GM04503 (cell line): ENCODE results near the gene RBMS1.

ENCODE experiments used
- DNase-seq: peaks from one replicate; pipeline ENCODE4 v3.0.0-alpha.2; 2012; ENCODE audit warnings: low read depth

RBMS1 gene

DNA sequence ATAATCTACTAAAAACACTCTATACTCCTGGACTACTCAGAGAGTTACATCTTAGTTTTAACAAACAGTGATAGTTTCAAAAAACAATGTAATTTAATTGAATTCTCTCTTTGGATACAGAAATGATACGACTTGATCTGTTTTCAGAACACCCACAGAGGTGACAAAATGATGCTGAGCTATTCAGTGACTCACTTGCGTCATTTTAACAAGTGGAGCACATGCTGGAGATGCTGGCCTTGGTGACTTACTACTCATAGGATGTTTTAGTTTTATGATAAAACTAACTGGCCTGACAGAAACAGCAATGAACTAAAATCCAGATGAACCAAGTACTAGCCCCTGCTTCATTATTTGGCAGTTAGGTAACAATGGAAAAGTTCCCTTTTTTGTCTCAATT lies 192.2 kb downstream of the RBMS1 start:
- DNase-seq = no peak

DNA sequence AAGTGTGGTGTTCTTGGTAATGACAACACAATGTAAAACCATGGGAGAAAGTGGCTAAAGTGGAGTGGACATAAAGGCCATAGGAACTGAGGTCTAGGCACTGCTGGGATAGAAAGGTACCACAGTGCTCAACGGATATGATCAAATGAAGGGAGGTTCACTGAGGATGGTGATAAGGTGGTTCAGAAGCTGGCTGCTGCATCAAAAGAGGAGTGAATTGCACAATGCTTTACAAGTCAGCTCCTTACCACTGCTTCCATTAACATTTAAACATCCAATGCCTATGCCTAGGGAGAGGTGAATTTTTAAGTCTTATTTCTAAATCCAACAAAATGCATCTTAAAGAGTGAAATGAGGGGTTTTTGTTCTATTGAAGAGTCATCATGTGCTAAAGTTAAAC lies 193.4 kb downstream of the RBMS1 start:
- no peak for DNase-seq

DNA sequence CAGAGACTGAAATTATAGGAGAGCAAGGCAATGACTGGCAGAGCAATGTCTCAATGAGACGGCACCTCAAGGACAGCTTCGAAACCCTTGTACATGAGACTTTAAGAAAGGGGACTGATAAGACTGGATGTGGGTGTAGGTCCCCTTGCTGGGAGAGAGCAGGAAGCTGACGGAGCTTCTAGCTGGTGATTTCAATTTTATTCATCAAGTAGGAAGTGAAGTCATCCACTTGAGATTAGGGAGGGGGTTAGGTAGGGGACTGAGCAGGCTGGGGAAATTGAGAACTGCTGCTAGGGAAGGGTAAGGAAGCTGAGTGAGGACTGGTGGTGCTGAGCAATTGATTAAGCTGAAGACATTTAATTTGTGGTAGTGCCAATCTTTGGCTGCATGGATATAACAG lies 194.1 kb downstream of the RBMS1 start:
- no peak for DNase-seq

DNA sequence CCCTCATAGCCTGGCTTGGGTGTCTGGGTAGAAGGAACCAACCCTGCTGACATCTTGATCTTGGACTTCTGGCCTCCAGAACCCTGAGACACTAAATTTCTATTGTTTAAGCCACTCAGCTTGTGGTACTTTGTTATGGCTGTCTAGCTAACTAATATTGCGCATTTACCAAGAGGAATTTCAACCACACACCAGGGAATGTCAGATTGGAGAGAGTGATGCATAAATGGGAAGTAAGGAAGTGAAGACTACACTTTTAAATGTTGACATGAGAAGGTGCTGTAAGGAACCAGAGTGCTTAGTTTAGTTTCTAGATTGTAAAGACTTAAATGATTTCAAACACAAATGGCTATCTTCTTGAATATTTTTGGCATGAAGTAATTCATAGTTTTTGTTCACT lies 194.6 kb downstream of the RBMS1 start:
- DNase-seq = no peak

DNA sequence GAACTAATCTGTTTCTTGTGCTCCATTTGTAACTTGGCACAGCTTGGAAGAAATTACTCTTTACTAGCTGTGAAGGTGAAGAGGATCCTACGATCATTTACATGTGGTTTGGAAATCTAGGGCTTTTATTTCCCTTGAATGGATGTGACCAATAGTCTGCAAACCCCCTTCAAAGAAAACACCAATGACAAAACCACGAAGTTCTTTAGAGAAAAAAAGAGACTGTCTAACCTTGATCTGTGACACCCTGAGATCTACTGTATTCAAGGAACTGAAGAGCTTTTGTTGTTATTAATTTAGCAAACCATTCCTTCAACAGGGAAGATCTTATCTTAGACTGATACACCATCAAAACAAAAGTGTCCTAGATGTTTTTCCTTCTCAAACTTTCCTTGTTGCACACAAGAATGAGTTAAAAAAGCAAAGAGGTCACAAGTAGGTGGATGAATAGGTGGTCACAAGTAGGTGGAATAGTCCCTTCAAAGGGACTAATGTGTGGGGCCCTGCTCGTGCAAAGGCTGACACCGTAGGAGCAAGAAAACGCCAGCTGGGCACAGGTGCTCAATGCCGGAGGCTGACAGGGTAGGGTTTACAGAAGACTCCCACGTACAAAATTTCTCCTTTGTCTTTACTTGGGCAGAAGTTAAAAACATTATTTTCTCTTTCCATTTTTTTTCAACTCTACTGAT lies 197.9 kb downstream of the RBMS1 start:
- no peak for DNase-seq

DNA sequence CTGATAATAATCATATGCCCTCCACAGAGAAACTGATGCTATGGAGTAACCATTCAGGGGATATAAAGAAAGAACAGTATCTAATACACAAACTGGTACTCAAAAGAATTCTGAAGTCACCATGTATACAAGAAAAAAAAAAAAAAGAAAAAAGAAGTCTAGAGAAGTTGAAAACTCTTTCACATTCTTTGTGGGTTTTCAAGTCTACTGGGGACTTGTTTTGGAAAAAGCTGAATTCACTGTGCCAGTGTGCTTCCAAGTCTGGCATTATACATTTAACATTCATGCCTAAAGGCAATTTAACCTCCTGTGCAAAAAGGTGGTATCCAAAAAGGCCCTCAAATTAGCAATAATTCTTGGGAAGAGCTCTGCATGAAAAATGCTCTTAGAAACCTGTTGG lies 198.7 kb downstream of the RBMS1 start:
- DNase-seq = no peak

DNA sequence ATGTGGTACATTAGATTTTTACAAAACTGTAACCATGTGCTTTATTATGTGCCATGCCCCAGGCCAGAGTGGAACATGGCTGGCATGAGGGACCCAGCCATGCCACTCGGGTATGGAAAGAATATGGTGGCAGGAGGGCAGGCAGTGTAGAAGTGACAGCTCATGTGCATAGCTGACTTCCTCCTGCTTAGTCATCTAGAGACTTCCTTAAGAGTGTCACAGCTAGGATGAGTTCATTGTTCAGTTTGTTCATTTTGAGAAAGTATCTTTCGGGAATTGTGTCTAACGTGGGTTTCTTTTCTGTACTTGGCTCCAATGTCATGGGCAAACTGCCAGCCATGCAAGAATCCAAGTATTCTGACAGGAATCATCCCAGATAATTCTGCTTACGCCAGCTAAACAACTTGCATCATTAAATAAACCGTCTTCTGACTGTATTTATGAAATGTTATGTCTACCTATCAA lies 199.2 kb downstream of the RBMS1 start:
- DNase-seq = peak; percentile 75

DNA sequence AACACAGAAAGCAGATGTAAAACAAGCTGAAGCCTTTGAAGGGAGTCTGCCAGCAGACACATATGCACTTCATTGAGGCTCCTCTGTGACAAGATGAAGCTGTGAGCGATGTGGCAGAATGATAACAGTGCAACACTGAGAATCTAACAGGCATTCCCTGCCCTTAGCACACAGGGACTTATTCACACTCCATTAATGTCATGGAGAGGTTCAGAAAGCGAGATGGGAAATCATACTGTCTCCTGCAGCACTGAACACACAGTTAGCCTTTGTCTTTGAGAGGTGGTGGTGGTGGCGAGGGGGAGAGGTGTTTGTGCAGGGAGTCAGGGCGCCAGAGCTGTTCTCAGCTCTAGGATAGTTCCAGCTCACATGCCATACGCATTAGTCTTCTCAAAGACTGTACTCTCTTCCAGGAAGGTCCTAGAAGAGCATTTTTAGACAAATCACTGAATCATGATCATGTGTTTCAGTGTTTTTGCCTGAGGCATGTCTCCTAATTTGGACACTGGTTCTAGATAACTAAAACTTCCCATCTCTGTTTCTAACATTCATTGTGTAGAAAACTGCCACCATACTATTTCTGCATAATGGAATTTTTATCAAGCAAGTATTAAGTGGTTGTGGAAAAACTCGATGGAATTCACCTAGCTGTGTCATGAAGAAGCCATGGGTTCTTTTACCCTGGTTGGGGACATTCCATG lies 200.1 kb downstream of the RBMS1 start:
- peak; percentile 89 for DNase-seq

DNA sequence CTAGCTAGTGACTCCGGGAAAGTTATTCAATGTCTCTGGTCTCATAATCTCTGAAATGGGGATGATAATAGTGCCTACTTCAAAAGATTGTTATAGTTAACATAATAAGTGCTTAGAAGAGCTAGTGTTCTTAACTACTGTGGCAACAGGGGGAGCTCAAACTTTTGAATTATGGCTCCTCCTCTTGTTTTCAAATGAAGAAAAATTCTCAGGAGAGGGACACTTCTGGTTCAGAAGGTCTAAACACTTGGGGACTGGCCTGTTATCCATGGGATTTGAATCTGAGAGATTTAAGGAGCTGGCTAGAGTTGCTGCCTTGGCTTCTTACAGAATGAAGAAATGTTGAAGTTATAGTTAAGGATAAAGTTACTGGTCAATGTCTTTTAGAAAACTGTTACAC lies 201.4 kb downstream of the RBMS1 start:
- no peak for DNase-seq

DNA sequence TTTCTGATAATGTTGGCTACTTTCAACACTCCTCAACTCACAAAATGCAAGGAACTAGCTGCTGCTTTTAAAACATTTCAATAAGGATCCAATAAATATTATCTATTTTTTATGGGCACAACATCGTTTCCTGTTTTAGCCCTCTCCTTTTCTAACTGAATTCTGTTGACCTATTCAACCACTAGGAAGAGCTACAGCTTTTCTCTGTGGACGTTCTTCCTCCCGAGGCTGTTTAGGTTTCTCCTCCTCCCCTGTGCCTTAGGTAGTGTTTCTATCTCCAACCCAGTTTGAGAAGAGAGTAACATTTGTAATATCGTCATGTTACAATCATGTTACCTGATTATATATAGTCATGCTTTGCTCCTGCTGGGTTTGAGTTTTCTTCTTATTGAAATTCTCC lies 202.2 kb downstream of the RBMS1 start:
- no peak for DNase-seq

DNA sequence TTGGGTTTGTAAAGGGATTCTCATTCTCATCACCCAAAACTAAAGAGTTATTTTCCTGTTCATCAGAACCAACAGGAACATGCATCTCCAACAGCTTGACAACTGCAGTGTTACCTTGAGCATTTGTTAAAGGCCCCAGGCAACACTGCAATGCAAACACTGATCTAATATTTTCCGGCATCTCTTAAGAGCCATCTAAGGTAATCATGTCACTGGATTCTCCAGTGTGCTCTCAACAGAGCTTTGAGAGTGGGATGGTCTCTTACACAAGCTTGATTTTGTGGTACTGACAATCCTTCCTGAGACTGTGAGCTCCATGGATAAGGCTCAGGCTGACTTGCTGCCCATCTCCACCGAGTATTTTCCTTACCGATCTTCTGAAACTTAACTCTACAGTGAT lies 203.0 kb downstream of the RBMS1 start:
- DNase-seq = no peak

DNA sequence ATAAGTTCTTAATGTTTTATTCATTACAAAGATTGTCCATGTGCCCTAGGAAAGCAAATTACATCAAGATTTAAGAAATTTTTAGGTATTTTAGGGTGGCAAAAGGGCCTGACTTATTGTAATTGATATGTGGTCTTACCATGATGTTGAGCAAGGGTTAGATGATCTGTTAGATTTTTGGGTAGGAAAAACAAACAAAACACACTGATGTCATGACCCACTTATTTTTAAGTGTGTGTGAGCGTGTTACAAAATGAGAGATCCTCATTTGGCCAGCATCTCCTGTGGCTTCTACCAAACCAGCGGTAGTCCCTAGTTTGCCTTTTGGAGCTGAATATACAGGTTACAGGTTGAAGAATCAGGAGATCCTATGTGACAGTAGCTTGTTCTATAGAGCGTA lies 203.8 kb downstream of the RBMS1 start:
- no peak for DNase-seq

DNA sequence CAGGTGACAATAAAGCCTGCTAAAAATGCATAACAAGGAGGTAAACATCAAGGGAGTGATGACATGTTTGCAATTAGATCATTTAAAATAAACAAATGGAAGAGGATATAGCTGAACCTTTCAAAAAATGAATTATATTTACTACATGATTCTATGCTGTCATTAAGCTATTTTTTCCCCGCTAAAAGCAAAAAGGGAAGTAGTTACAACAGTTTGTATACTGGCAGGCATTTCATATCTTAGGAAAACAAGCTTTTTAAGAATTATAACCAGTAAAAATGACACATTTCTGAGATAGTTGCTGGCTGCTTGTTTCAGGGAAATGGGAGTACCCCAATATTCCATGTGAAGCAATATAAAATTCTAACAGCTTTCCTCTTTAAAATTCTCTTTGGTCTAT lies 204.5 kb downstream of the RBMS1 start:
- no peak for DNase-seq

DNA sequence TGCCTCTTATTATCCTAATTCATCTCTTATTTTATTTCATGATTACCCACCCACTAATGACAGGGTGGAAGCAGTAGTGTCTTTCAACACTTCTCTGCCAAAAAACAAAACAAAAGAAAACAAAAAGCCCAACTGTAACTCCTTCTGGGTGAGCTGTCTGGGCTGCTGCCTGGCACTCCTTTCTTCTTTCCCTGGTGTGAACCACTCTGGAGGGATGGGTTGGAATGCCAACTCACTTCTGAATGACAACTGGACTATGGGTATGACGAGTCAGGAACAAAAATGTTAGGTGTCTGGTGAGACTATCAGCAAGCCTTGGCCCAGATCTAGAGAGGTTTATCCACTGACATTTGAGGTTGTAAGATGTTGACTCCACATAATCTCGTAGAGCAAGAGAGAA lies 205.3 kb downstream of the RBMS1 start:
- DNase-seq = no peak

DNA sequence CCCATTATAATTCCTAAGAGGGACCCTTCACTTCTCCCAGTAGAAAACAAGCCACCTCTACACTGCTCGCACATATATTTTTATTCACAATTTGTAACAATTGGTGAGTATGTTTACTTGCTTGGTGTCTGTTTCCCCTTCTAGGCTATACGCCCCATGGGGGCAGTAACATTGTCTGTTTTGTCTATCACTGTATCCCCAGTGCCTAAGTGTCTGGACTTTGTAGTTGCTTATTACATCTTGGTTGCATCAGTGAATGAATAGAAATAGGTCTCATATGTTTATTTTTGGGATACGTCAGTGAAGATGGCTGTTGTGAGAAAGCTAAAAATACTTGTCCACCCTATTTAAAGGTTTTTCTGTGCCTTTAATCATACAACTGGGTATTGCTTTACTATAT lies 206.1 kb downstream of the RBMS1 start:
- DNase-seq = no peak

DNA sequence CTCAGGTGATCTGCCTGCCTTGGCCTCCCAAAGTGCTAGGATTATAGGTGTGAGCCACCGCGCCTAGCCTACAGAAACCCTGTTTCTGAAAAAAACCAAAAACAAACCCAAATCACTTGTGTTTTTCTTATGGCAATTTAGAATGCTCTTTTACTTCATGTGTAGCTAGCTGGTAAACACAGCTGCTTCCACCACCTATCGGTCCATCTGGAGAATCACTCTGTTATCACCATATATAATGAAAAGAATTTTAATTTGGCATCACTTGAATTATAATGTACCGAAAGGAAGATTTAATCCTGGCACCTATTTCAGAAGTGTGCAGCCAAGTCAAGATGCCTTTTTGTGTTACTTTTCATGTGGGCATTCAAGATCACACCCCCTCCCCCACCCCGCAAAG lies 207.1 kb downstream of the RBMS1 start:
- no peak for DNase-seq

DNA sequence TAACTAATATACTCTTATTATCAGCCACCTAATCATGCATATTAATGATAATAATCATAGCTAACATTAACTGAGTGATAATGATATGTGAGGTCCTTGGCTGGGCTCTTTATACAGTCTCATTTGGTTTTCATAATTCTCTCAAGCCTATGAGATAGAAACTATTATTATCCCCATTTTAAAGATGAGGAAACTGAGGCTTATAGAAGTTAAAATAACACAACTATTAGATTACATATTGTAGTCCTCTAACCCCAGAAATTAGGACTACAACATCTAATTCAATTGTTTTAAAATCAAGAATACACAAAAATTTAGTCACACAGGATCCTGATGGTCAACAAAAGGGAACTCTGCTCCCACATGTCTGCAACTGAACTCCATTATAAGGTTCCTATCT lies 209.9 kb downstream of the RBMS1 start:
- DNase-seq = no peak

DNA sequence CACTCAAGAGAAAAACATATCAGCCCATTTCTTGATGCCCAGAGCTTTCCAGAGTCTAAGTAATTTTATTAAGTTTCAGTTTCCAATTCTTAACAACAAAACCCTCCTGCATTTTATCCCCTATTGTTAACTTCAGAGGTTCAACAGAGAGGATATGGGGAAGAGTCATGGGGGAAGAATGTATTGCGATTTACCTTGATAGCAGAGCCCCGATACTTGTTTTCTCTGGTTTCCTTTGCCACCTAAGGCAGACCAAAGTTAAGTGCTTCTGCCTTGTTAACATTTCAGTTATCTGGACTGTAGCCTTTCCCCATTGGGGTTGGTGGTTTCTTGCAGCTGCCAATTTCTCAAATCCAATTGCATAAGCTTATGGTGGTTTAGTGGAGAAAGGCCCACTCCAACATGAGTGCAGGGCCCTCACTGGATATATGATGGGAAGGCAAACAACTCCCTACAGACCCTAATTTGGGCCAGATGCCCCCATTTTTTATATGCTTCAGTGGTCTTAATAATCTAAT lies 211.5 kb downstream of the RBMS1 start:
- DNase-seq = no peak

DNA sequence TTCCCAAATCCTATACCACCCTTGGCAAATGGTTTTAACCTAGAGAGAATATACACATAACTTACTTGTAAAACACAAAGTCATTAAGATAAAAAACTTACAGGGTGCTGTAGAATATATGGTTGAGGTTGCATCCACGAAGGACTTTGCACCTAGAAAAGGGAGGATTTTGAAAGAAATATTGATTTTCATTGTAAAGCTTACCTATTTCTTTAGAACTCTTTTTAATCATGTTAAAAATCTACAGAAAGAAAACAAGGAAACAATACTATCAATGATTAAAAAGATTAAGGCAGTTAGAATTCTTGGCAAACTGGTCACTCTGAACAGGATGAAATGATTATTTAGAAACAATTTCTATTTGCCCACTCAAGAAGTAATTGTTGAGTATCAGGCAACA lies 212.4 kb downstream of the RBMS1 start:
- no peak for DNase-seq

DNA sequence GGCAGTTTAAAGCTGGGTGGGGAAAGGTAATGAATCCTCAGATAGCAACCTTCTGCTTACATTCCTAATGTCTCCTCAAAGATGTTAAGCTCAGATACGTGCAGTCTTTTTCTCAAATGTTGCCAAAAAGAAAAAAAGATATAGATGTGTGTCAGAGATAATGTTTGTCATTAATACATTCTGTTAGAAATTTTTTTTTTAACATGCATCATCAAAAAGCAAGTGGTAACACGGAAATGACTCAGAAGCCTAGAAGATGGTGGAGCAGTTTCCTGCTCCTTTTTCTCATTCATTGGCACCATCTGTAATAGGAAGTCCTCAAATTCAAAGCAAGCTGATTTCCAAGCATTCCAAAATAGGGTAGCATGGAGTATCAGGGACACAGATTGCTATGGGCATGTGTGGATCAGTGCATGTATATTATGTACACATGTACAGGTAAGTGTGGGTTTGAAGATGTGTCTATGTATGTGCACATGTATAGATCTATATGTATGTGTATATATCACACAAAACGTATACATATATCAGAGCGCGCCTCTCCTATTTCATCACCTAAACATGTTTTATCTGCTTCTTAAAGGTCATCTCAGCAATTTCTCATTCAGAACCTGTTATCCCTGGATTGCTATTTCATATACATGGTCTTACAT lies 213.7 kb downstream of the RBMS1 start:
- DNase-seq = no peak

DNA sequence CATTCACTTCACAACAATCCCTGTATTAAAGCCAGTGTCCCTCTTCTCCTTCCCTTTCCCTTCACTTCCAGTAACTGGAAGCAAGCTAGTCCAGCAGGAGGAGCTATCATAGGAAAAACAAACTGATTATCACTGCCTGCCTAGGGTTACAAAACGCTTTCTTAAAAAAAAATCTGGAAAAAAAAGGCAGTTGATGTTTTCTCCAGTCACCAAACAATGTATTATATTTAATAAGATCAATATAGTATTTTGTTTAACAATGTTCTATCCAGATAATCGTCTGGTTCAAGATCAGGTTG lies 214.8 kb downstream of the RBMS1 start:
- DNase-seq = no peak

DNA sequence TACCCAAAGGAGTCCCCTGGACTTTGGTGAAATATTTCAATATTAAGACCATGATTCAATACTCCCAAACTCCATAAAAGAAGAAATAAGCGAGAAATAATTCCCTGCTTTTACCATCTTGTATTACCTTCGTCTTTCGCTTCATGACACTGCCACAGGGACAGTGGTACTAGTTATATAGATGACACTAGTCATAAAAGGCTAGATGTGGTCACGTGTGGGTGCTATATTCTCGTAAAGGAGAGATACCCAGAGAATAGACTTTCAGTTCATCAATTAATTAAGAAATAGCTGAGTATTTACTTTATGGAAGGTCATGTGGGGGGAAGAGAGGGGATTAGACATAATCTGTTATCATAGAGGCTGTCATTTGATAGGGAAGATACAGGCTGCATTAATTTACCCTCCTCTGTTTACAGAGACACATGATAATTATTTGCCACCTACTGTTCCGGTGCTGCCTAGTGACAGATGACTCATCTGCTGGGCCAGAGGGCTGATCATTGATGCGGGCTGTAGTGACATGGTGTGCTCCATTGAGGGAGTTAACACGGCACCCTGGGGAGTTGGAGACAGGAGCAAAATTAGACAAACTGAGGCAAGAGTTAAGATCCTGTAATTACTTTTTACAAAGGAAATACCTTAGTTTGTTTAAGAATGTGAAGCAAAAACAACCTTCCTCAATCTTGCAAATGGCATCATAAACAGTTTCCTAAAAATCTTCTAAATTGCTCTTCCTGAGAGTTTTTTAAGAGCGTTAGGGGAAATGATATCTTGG lies 215.3 kb downstream of the RBMS1 start:
- no peak for DNase-seq

DNA sequence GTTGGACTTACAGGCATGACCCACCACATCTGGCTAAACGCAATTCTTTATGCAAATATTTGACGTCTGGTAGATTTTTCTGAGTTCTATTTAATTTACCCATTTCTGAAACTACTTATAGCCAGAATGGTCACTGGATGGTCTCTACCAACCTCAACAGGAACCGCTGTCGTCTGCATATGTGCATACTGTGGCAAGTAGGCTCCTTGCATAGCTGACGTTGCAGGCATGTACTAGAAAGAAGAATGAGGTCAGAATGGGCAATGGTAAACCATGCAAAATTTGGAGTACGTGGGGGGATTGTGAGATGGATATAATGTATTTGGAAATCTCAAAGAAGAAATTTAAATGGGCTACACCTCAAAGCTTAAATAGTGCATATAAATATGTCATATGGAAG lies 216.5 kb downstream of the RBMS1 start:
- no peak for DNase-seq
